Osteocyte (in vitro differentiated cells): ENCODE results near the gene SP9. TPM values are rescaled to one million over a fixed set of nuclear protein-coding genes. Genes with fewer than 3 reads are reported as not detected.

Experiments
- DNase-seq: peaks from one replicate; pipeline ENCODE4 v3.0.0; 2021; ENCODE audit warnings: mixed read lengths; ENCODE audit not compliant: unreplicated experiment; ENCODE audit errors: extremely low spot score
- H3K27ac Mint-ChIP-seq: one replicate; pipeline ENCODE4 v1.8.0; 2021; ENCODE audit warnings: mild to moderate bottlenecking, mixed read lengths; ENCODE audit not compliant: unreplicated experiment
- H3K27me3 Mint-ChIP-seq: one replicate; pipeline ENCODE4 v1.8.0; 2021; ENCODE audit warnings: mixed read lengths; ENCODE audit not compliant: unreplicated experiment
- H3K36me3 Mint-ChIP-seq: one replicate; pipeline ENCODE4 v1.8.0; 2021; ENCODE audit warnings: mixed read lengths; ENCODE audit not compliant: unreplicated experiment
- H3K4me1 Mint-ChIP-seq: one replicate; pipeline ENCODE4 v1.8.0; 2021; ENCODE audit warnings: mixed read lengths; ENCODE audit not compliant: unreplicated experiment
- H3K4me3 Mint-ChIP-seq: one replicate; pipeline ENCODE4 v1.8.0; 2021; ENCODE audit warnings: mild to moderate bottlenecking, moderate library complexity, mixed read lengths; ENCODE audit not compliant: unreplicated experiment
- H3K9me3 Mint-ChIP-seq: one replicate; pipeline ENCODE4 v1.8.0; 2021; ENCODE audit warnings: mixed read lengths; ENCODE audit not compliant: unreplicated experiment
- total RNA-seq: library from RNA; stranded (reverse); gene quantifications from 2 replicates; pipeline ENCODE4 v1.2.1, GENCODE V29; 2021
- TF ChIP-seq, protein P1 (sequence below): fragments of 200-600 bp; sonication (generic); IDR thresholded peaks from 2 replicates; pipeline ENCODE4 v1.5.0; 2021; ENCODE audit warnings: antibody characterized with exemption, mild to moderate bottlenecking, moderate library complexity

SP9 gene
- total RNA-seq, 1 donor from 2014 or later = not detected

DNA sequence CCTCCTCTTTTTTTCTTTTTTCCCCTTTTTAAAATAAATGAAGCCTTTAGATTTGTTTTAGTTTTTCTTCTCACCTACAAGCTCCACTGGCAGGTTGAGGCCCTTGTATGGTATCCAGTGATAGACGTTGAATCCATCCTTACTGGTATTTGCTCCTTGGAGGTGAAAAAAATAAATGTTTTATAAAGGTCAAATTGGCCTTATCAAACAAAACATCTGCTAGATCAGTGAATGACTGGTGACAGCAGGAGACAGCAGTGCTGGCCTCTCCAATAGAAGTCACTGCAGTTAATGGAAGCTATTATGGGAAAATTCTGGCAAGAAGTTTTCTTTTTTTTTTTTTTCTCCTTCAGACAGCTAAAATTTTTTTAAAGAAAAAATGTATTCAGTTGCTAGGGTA, 12.6 kb upstream of the SP9 start:
- no peak for DNase-seq
- Mint-ChIP-seq H3K27me3 (peaks cover 85% of the 10 kb centered on the region), H3K27ac (no peak overlapping the region), H3K4me3 (no peak overlapping the region), H3K9me3 (no peaks in the 10 kb centered on the region), H3K36me3 (peaks cover 2% of the 10 kb centered on the region), H3K4me1 (peaks cover 10% of the 10 kb centered on the region)
- TF ChIP-seq, protein P1, sequence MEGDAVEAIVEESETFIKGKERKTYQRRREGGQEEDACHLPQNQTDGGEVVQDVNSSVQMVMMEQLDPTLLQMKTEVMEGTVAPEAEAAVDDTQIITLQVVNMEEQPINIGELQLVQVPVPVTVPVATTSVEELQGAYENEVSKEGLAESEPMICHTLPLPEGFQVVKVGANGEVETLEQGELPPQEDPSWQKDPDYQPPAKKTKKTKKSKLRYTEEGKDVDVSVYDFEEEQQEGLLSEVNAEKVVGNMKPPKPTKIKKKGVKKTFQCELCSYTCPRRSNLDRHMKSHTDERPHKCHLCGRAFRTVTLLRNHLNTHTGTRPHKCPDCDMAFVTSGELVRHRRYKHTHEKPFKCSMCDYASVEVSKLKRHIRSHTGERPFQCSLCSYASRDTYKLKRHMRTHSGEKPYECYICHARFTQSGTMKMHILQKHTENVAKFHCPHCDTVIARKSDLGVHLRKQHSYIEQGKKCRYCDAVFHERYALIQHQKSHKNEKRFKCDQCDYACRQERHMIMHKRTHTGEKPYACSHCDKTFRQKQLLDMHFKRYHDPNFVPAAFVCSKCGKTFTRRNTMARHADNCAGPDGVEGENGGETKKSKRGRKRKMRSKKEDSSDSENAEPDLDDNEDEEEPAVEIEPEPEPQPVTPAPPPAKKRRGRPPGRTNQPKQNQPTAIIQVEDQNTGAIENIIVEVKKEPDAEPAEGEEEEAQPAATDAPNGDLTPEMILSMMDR = no peak

DNA sequence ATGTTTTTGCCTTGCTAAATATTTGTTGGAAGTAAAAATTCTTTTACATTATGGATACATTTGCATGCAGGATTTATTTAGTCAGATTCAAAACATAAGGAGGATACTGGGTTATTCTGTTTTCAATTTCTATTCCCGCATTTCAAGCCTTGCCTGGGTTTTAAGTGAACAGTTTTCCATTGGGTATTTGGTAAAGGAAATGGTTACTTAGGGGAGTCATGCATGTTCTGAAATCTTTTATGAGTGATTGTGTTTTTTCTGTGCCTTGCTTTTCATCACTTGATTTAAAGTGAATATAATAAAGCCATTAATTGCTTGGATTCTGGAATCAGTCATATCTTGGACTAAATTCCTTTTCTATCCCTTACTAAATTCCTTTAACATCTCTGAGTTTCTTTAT, 12.0 kb upstream of the SP9 start:
- no peak for DNase-seq
- peaks cover 2% of the 10 kb centered on the region for H3K36me3 Mint-ChIP-seq
- H3K27me3 Mint-ChIP-seq = peaks cover 86% of the 10 kb centered on the region
- peaks cover 16% of the 10 kb centered on the region for H3K4me1 Mint-ChIP-seq
- TF ChIP-seq, protein P1 = no peak
- H3K4me3 Mint-ChIP-seq = no peak overlapping the region
- H3K27ac Mint-ChIP-seq = no peak overlapping the region
- H3K9me3 Mint-ChIP-seq = no peaks in the 10 kb centered on the region

DNA sequence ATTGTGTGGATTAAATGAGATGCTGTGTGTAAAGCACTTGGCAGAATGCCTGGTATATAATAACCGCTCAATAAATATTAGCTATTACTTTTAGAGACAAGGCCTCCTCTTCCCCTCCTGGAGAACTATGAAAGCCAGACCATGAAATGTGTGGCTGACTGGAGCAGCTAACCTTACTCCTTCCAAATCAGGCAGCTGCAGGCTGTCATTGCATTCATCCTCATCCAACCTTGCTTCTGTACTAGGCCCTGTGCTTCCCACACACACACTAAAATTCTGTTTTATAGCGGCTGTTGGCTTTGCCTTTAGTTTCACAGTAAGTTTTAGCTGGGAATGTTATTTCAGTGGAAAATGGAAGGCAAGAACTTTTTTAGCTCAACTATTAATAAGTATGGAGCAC, 10.2 kb upstream of the SP9 start:
- TF ChIP-seq, protein P1 = no peak
- Mint-ChIP-seq H3K4me1 (peaks cover 27% of the 10 kb centered on the region), H3K9me3 (no peaks in the 10 kb centered on the region), H3K36me3 (peaks cover 2% of the 10 kb centered on the region), H3K27me3 (peaks cover 88% of the 10 kb centered on the region), H3K27ac (no peak overlapping the region), H3K4me3 (no peak overlapping the region)
- DNase-seq = no peak

DNA sequence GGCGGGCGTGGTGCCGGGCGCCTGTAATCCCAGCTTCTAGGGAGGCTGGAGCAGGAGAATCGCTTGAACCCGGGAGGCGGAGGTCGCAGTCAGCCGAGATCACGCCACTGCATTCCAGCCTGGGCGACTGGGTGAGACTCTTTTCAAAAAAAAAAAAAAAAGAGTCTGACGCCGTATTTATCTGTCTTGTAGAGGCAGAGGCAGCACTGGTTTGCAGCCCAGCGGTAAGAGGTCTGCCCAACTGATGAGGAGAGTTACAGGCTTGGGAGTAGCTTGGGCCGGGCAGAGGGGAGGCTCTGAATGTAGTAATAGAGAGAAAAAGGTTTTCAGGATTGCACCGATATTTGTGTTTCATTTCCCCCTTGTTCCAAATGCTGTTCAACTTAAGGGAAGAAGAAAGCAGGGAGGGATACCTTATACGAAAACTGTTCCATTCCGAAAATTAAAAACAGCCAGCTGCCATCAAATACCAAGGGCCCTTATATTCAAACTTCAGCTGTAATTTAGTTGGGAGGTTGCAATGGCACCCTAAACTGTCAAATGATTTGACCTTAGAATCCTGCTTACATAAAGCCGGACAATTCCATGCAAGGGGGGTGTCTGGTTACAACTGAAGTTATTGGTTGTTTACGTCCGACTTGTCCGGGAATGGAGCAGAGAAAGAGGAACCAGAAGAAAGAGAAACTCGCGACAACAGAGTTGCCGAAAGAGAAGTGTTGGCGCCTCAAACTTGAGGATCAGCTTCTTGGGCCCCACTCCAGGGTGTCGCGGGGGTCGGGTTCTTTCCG, 9.2 kb upstream of the SP9 start:
- no peak for DNase-seq
- Mint-ChIP-seq H3K9me3 (no peaks in the 10 kb centered on the region), H3K4me1 (peaks cover 27% of the 10 kb centered on the region), H3K27ac (peak overlapping the region; percentile 38), H3K36me3 (peaks cover 2% of the 10 kb centered on the region), H3K27me3 (peaks cover 88% of the 10 kb centered on the region), H3K4me3 (peak overlapping the region; percentile 70)
- TF ChIP-seq, protein P1 = no peak

DNA sequence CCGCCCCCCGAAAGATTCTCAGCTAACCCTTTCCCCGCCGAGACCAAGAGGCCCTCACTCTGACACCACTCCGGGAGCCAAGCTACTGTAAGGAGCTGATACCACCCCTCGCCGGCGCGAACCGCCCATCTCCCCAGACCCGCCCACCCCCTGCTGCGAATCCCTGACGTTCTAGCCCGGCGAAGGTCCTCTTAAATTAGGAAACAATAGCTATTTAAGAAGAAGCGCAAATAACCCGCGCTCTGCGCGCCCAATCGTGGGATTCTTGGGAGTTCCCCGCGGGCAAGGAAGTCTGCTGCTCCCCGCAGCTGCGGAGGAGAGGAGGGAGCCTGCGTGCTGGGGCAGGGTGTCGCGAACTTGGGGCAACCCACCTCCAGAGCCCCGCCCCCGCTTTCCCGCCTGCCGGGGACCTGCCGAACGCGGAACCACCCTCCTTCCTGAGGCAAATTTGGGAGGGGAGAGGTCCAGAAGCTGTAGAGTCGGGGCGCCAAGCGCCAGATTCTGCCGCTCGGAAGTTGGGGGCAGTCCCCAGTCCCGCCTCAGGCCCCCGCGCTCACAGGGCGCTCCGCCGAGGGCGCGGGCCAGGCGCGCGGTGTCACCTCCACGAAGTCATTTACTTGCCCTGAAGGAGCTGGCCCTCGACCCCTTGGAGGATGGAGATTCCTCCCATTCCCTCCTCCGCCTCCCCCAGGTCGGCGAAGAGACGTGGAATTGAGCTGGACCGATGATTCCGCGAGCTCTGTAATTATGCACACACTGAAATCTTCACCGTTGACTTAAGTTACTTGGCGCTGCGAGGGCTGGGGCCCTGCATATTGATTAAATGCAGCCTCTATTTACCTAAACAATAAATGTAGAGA, 8.4 kb upstream of the SP9 start:
- peak overlapping the region; percentile 38 for H3K27ac Mint-ChIP-seq
- no peaks in the 10 kb centered on the region for H3K9me3 Mint-ChIP-seq
- TF ChIP-seq, protein P1 = no peak
- peaks cover 27% of the 10 kb centered on the region for H3K4me1 Mint-ChIP-seq
- peaks cover 88% of the 10 kb centered on the region for H3K27me3 Mint-ChIP-seq
- peak overlapping the region; percentile 70 for H3K4me3 Mint-ChIP-seq
- H3K36me3 Mint-ChIP-seq = peaks cover 2% of the 10 kb centered on the region
- DNase-seq = no peak
